ENCODE data around the gene STMN1.

- TF ChIP-seq CTCF (IDR thresholded peaks at IDR 0.05), result no peak
- TF ChIP-seq POLR2A (IDR thresholded peaks at IDR 0.05), result no peak
Measured at GRCh38 chr1:25914074-25914995, 8.1 kb upstream of the STMN1 start.

Data from lower leg skin (tissue), 3 donors.